ENCODE data around the gene DNM3. TPM values are rescaled to one million over a fixed set of nuclear protein-coding genes. Genes with fewer than 3 reads are reported as not detected.
"Not testable (repeated sequence)": the region's sequence is repeated elsewhere in the genome, so short reads cannot be mapped to it uniquely, and the experiment has no call there.

Gene DNM3
- total RNA-seq, 4 donors from 2014 or later = 2.7 to 4.5 (median 4.0) TPM

GRCh38 chr1:172005856-172006255, 164.6 kb downstream of the DNM3 start:
- intact Hi-C loops (cut with DNase I; ENCODE audit: low total_unique reads) = no loop called here

GRCh38 chr1:172006660-172007059, 165.4 kb downstream of the DNM3 start:
- DNase-seq (ENCODE audit: low spot score in 2 of 2) = no peak
- no peak overlapping the region for H3K4me3 ChIP-seq (ENCODE audit: low read depth, poor library complexity, severe bottlenecking)
- intact Hi-C loops (cut with DNase I; ENCODE audit: low total_unique reads) = no loop called here
- TF ChIP-seq, protein P1, sequence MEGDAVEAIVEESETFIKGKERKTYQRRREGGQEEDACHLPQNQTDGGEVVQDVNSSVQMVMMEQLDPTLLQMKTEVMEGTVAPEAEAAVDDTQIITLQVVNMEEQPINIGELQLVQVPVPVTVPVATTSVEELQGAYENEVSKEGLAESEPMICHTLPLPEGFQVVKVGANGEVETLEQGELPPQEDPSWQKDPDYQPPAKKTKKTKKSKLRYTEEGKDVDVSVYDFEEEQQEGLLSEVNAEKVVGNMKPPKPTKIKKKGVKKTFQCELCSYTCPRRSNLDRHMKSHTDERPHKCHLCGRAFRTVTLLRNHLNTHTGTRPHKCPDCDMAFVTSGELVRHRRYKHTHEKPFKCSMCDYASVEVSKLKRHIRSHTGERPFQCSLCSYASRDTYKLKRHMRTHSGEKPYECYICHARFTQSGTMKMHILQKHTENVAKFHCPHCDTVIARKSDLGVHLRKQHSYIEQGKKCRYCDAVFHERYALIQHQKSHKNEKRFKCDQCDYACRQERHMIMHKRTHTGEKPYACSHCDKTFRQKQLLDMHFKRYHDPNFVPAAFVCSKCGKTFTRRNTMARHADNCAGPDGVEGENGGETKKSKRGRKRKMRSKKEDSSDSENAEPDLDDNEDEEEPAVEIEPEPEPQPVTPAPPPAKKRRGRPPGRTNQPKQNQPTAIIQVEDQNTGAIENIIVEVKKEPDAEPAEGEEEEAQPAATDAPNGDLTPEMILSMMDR (IDR thresholded peaks at IDR 0.05) = no peak
- no peak for TF ChIP-seq POLR2A (IDR thresholded peaks at IDR 0.05)

More at GRCh38 chr1:172005856-172006255, 164.6 kb downstream of the DNM3 start:
- no peak for DNase-seq (ENCODE audit: low spot score in 2 of 2)
- no peak overlapping the region for H3K4me3 ChIP-seq (ENCODE audit: low read depth, poor library complexity, severe bottlenecking)
- 75 to 76% methylated on average over 1 of the region's 1 CpG for WGBS, 2 donors
- TF ChIP-seq, protein P1 (IDR thresholded peaks at IDR 0.05) = no peak
- no peak for TF ChIP-seq POLR2A (IDR thresholded peaks at IDR 0.05)

DNA sequence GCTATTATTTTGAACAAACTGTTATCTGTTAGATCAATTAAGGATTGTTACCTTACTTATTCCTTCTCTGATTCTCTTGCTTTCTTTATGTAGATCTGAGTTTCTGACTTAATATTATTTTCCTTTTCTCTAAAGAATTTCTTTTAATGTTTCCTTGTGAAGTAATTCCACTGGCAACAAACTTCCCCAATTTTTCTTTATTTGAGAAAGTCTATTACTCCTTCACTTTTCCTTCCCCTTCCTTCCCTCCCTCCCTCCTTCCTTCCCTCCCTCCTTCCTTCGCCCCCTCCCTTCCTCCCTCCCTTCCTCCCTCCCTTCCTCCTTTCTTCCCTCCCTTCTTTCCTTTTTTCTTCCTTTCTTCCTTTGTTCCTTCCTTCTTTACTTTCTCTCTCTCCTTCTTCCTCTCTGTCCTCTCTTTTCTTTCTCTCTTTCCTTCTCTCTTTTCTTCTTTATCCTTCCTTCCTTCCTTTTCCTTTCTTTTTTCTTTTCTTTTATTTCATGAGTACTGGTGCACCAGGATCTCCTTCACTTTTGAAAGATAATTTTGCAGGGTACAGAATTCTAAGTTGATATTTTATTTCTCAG, 177.5 kb downstream of the DNM3 start:
- no peak overlapping the region for H3K4me3 ChIP-seq (ENCODE audit: low read depth, poor library complexity, severe bottlenecking)
- TF ChIP-seq POLR2A (IDR thresholded peaks at IDR 0.05) = no peak
- WGBS, 2 donors = 95 to 100% methylated on average over 1 of the region's 1 CpG
- DNase-seq (ENCODE audit: low spot score in 2 of 2) = no peak
- intact Hi-C loops (cut with DNase I; ENCODE audit: low total_unique reads) = no loop called here

GRCh38 chr1:172019976-172020375, 178.7 kb downstream of the DNM3 start:
- no peak for DNase-seq (ENCODE audit: low spot score in 2 of 2)
- TF ChIP-seq POLR2A (IDR thresholded peaks at IDR 0.05) = no peak
- TF ChIP-seq, protein P1 (IDR thresholded peaks at IDR 0.05) = no peak
- intact Hi-C loops (cut with DNase I; ENCODE audit: low total_unique reads) = no loop called here
- H3K4me3 ChIP-seq (ENCODE audit: low read depth, poor library complexity, severe bottlenecking) = no peak overlapping the region
- 85 to 86% methylated on average over 3 of the region's 3 CpGs for WGBS, 2 donors

DNA sequence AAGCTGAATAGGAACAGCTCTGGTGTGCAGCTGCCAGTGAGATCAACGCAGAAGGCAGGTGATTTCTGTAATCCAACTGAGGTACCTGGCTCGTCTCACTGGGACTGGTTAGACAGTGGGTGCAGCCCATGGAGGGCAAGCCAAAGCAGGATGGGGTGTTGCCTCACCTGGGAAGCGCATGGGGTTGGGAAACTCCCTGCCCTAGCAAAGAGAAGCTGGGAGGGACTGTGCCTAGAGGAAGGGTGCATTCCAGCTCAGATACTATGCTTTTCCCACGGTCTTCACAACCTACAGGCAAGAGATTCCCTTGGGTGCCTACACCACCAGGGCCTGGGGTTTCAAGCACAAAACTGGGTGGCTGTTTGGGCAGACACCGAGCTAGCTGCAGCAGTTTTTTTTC, 183.2 kb downstream of the DNM3 start:
- peak in 1 of 2 donors; percentile 49 for DNase-seq (ENCODE audit: low spot score in 2 of 2)
- intact Hi-C loops (cut with DNase I; ENCODE audit: low total_unique reads) = no loop called here
- WGBS, 2 donors = 57 to 75% methylated on average over 5 of the region's 5 CpGs
- H3K4me3 ChIP-seq (ENCODE audit: low read depth, poor library complexity, severe bottlenecking) = no peak overlapping the region
- TF ChIP-seq, protein P1 (IDR thresholded peaks at IDR 0.05) = no peak
- TF ChIP-seq POLR2A (IDR thresholded peaks at IDR 0.05) = no peak

DNA sequence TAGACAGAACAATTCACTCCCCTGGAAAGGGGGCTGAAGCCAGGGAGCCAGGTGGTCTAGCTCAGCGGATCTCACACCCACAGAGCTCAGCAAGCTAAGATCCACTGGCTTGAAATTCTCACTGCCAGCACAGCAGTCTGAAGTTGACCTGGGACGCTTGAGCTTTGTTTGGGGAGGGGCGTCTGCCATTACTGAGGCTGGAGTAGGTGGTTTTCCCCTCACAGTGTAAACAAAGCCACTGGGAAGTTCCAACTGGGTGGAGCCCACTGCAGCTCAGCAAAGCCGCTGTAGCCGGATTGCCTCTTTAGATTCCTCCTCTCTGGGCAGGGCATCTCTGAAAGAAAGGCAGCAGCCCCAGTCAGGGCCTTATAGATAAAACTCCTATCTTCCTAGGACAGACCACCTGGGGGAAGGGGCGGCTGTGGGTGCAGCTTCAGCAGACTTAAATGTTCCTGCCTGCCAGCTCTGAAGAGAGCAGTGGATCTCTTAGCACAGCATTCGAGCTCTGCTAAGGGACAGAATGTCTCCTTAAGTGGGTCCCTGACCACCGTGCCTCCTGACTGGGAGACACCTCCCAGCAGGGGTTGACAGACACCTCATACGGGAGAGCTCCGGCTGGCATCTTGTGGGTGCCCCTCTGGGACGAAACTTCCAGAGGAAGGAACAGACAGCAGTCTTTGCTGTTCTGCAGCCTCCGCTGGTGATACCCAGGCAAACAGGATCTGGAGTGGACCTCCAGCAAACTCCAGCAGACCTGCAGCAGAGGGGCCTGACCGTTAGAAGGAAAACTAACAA, 183.8 kb downstream of the DNM3 start:
- H3K4me3 ChIP-seq (ENCODE audit: low read depth, poor library complexity, severe bottlenecking); intact Hi-C loops (cut with DNase I; ENCODE audit: low total_unique reads); DNase-seq (ENCODE audit: low spot score in 2 of 2): not testable (repeated sequence)
- 76 to 79% methylated on average over 9 to 13 of the region's 13 CpGs for WGBS, 2 donors

Measured in lower leg skin (tissue), 4 donors.